AG04450 (cell line): Measurements from ENCODE around the gene CLCN4. TPM values are rescaled to one million over a fixed set of nuclear protein-coding genes. Genes with fewer than 3 reads are reported as not detected.

Experiments
- CTCF ChIA-PET: fragments of 300-600, 350-600 bp; formaldehyde crosslinking; extraction: SDS; loops from one replicate; lab custom pipeline; 2022; ENCODE audit warnings: antibody characterized with exemption, inconsistent platforms; lab: Charles Lee
- POLR2A ChIA-PET: fragments of 350-600 bp; formaldehyde crosslinking; extraction: SDS; loops from one replicate; lab custom pipeline; 2021; ENCODE audit warnings: antibody characterized with exemption, inconsistent platforms; lab: Yijun Ruan, JAX
- DNase-seq: peaks from one replicate; pipeline ENCODE4 v3.0.0-alpha.2; 2011; ENCODE audit warnings: low read depth, low spot score
- H3K27ac ChIP-seq: one replicate; pipeline ENCODE4 v1.5.1; 2012; ENCODE audit warnings: low read depth, low read length, control low read depth
- H3K27me3 ChIP-seq: one replicate; pipeline ENCODE4 v1.6.0; 2012; ENCODE audit warnings: low read length; ENCODE audit not compliant: control insufficient read depth, insufficient read depth
- H3K4me3 ChIP-seq: 2 replicates; pipeline ENCODE4 v1.5.1; 2011; ENCODE audit warnings: mild to moderate bottlenecking, low read depth, low read length, control low read depth
- H3K9me3 ChIP-seq: 2 replicates; pipeline ENCODE4 v1.5.1; 2012; ENCODE audit warnings: low read length; ENCODE audit not compliant: control insufficient read depth, insufficient read depth
- polyA plus RNA-seq: library from polyadenylated mRNA; depleted of rRNA; stranded (reverse); fragments of >200 nt; gene quantifications from 2 replicates; pipeline ENCODE4 v1.2.3, GENCODE V29; 2011
- TF ChIP-seq, protein P1 (sequence below): IDR thresholded peaks from 2 replicates; pipeline ENCODE4 v1.5.1; 2011; ENCODE audit warnings: low read depth, low read length, control low read depth, inconsistent platforms

CLCN4 gene
- polyA plus RNA-seq, 1 experiment = 1.5 TPM

DNA sequence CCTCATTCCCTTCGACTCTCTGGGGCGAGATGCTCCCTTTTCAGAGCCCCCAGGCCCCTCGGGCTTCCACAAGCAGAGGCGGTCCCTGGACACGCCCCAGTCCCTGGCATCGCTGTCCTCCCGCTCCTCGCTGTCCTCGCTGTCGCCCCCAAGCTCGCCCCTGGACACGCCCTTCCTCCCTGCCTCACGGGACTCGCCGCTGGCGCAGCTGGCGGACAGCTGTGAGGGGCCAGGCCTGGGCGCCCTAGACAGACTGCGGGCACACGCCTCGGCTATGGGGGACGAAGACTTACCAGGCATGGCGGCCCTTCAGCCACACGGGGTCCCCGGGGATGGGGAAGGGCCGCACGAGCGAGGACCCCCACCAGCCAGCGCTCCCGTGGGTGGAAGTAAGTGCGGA lies 39.5 kb upstream of the CLCN4 start:
- DNase-seq = no peak
- no peak overlapping the region for H3K27ac ChIP-seq
- H3K9me3 ChIP-seq = peaks cover 27% of the 10 kb centered on the region
- CTCF ChIA-PET = interaction anchor here (5.5 kb wide), 1 partner anchor 121 kb away, joined by 63 read pairs; no protein-coding TSS in a partner anchor
- no peak overlapping the region for H3K4me3 ChIP-seq
- TF ChIP-seq, protein P1, sequence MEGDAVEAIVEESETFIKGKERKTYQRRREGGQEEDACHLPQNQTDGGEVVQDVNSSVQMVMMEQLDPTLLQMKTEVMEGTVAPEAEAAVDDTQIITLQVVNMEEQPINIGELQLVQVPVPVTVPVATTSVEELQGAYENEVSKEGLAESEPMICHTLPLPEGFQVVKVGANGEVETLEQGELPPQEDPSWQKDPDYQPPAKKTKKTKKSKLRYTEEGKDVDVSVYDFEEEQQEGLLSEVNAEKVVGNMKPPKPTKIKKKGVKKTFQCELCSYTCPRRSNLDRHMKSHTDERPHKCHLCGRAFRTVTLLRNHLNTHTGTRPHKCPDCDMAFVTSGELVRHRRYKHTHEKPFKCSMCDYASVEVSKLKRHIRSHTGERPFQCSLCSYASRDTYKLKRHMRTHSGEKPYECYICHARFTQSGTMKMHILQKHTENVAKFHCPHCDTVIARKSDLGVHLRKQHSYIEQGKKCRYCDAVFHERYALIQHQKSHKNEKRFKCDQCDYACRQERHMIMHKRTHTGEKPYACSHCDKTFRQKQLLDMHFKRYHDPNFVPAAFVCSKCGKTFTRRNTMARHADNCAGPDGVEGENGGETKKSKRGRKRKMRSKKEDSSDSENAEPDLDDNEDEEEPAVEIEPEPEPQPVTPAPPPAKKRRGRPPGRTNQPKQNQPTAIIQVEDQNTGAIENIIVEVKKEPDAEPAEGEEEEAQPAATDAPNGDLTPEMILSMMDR = no peak
- H3K27me3 ChIP-seq = no peaks in the 10 kb centered on the region
- POLR2A ChIA-PET = no interaction called here

DNA sequence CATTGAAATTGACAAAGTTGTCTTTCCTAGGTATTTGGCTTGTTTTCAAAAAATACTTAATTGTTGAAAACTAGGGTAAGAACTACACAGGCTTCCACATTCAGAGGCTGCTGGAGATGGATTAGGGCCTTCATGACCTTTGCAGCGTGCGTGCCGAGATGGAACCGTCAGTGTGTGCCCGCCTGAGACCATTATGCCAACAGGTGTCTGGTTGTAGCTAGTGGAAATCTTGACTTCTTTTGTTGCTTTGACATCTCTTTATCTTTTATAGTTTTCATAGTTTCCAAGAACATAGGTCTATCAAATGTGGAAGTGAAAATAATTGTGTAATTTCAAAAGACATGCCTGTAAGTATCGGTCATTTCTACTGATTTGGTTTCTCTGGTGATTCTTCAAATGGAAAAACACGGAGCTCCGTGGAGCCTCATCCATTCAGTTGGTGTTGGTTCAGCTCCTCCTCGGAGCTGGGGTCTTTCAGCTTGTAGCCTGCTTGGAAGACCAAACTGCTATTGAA lies 38.9 kb upstream of the CLCN4 start:
- Histone ChIP-seq H3K27me3 (no peaks in the 10 kb centered on the region), H3K27ac (no peak overlapping the region), H3K4me3 (no peak overlapping the region), H3K9me3 (peaks cover 27% of the 10 kb centered on the region)
- TF ChIP-seq, protein P1 = no peak
- CTCF ChIA-PET = interaction anchor here (0.8 to 5.5 kb wide), 5 partner anchors 9 to 244 kb away, joined by 3 to 63 read pairs (median 3); no protein-coding TSS in a partner anchor
- no peak for DNase-seq
- POLR2A ChIA-PET = no interaction called here

DNA sequence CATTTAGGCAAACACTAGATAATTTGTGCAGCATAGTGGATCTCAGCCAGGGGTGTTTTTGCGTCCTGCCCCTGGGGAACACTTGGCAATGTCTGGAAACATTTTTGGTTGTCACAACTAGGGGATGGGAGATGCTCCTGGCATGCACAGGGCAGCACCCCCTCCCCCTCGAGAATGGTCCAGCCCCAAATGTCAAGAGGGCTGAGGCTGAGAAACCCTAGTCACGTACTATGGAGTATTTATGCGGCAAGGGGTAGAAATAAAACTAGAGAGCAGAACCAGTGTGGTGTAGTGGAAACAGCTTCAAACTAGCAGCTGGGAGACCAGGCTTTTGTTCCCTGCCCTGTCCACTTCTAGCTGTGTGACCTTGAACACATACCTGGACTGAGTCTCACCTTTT lies 38.2 kb upstream of the CLCN4 start:
- Histone ChIP-seq H3K4me3 (no peak overlapping the region), H3K27me3 (no peaks in the 10 kb centered on the region), H3K27ac (no peak overlapping the region), H3K9me3 (peaks cover 27% of the 10 kb centered on the region)
- TF ChIP-seq, protein P1 = no peak
- POLR2A ChIA-PET = interaction anchor here (0.6 kb wide), 1 partner anchor 111 kb away, joined by 3 read pairs; no protein-coding TSS in a partner anchor
- CTCF ChIA-PET = interaction anchor here (0.6 to 5.5 kb wide), 19 partner anchors 9 to 409 kb away, joined by 3 to 63 read pairs (median 3); no protein-coding TSS in a partner anchor
- DNase-seq = no peak

DNA sequence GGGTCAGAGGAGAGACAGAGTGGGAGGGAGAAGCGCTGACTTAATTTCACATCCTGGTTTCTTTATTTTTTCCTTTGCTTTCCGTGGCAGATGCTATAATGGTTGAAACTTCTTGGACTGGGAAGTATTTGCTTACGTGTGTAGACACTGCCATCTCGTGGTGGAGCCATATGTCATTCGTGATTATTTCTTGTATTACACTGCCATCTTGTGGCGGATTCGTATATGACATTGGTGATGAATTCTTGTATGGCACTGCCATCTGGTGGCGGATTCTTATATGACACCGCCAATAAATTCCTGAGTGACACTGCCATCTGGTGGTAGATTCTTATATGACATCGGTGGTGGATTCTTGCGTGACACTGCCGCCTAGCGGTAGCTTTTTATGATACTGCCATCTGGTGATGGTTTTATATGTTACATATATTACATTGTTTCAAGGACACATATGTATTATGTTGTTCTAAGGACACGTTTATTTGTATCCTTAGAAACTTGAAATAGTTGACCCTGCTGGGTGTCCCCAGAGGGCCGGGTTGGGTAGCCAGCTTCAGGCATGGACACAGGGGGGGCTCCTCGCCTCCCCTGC lies 37.3 kb upstream of the CLCN4 start:
- Histone ChIP-seq H3K4me3 (no peak overlapping the region), H3K27me3 (no peaks in the 10 kb centered on the region), H3K9me3 (peaks cover 27% of the 10 kb centered on the region), H3K27ac (no peak overlapping the region)
- peak; percentile 82 for DNase-seq
- ChIA-PET POLR2A (no interaction called here), CTCF (interaction anchor here (0.6 to 5.5 kb wide), 61 partner anchors 9 to 1304 kb away, joined by 3 to 63 read pairs (median 4); partner anchors contain the start of gene CLCN4)
- TF ChIP-seq, protein P1 = peak; percentile 94

DNA sequence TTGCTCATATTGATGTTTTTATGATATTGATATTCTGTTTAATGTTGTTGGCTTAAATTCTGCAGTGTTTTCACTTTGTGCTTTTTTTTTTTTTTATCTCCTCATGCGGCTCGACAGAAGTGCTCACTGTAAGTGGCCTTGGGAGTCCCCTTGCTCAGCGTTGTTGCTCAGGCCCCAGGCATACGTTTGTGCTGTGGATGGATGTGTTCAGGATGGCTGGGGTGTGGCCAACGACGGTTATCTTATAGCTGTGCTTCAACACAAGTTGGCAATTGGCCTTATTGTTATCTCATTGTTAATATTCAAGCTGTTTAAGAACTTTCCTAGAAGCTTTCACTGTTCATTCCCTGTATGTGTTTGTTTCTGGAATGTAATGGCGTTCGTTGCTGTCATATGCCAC lies 36.4 kb upstream of the CLCN4 start:
- POLR2A ChIA-PET = no interaction called here

More for the DNA sequence above, 36.4 kb upstream of the CLCN4 start:
- CTCF ChIA-PET = interaction anchor here (0.6 to 5.5 kb wide), 44 partner anchors 8 to 409 kb away, joined by 3 to 63 read pairs (median 6); partner anchors contain the start of gene CLCN4
- Histone ChIP-seq H3K4me3 (no peak overlapping the region), H3K27me3 (no peaks in the 10 kb centered on the region), H3K9me3 (peaks cover 27% of the 10 kb centered on the region), H3K27ac (no peak overlapping the region)
- TF ChIP-seq, protein P1 = no peak
- no peak for DNase-seq
